Neural cell (in vitro differentiated cells): ENCODE results near the gene ITPR2. TPM values are rescaled to one million over a fixed set of nuclear protein-coding genes. Genes with fewer than 3 reads are reported as not detected.

Experiments used
- H2AFZ ChIP-seq: fragments of 200-600, 300-800 bp; sonication (generic), shearing (Covaris generic); 2 replicates; pipeline ENCODE4 v1.6.0; 2014; ENCODE audit warnings: low read depth, mild to moderate bottlenecking, antibody characterized with exemption, low read length, moderate library complexity
- H3F3A ChIP-seq: fragments of 200-600 bp; shearing (Covaris generic); 2 replicates; pipeline ENCODE4 v1.6.1; 2016; ENCODE audit warnings: mild to moderate bottlenecking, moderate library complexity, mixed read lengths, antibody characterized with exemption, low read length; ENCODE audit not compliant: insufficient read depth, poor library complexity, severe bottlenecking
- H3K27ac ChIP-seq: fragments of 200-600, 300-800 bp; sonication (generic), shearing (Covaris generic); 2 replicates; pipeline ENCODE4 v1.5.1; 2014; ENCODE audit warnings: mild to moderate bottlenecking, low read length, moderate library complexity
- H3K27me3 ChIP-seq: fragments of 300-800, 200-600 bp; sonication (generic), shearing (Covaris generic); 2 replicates; pipeline ENCODE4 v1.6.0; 2014; ENCODE audit warnings: mild to moderate bottlenecking, low read depth, low read length, moderate library complexity; ENCODE audit not compliant: insufficient read depth
- H3K36me3 ChIP-seq: fragments of 300-800, 200-600 bp; sonication (generic), shearing (Covaris generic); 2 replicates; pipeline ENCODE4 v1.5.1; 2014; ENCODE audit warnings: mild to moderate bottlenecking, antibody characterized with exemption, low read length, moderate library complexity; ENCODE audit not compliant: insufficient read depth
- H3K4me2 ChIP-seq: fragments of 300-800, 200-600 bp; sonication (generic), shearing (Covaris generic); 2 replicates; pipeline ENCODE4 v1.6.0; 2014; ENCODE audit warnings: mild to moderate bottlenecking, low read length
- H3K4me3 ChIP-seq: fragments of 300-800, 200-600 bp; sonication (generic), shearing (Covaris generic); 2 replicates; pipeline ENCODE4 v1.5.1; 2014; ENCODE audit warnings: mild to moderate bottlenecking, low read length, moderate library complexity
- H3K79me2 ChIP-seq: fragments of 200-600 bp; shearing (Covaris generic); replicated peaks from 2 replicates; pipeline ENCODE4 v1.6.0; 2014; ENCODE audit warnings: mild to moderate bottlenecking, low read length, moderate library complexity; ENCODE audit not compliant: insufficient read depth
- H3K9ac ChIP-seq: fragments of 300-800, 200-600 bp; sonication (generic), shearing (Covaris generic); 2 replicates; pipeline ENCODE4 v1.6.1; 2016; ENCODE audit warnings: mild to moderate bottlenecking, low read length, mixed read lengths
- H3K9me2 ChIP-seq: fragments of 200-600 bp; shearing (Covaris generic); 2 replicates; pipeline ENCODE4 v1.6.1; 2016; ENCODE audit warnings: mild to moderate bottlenecking, low read length, mixed read lengths; ENCODE audit not compliant: insufficient read depth
- H3K9me3 ChIP-seq: fragments of 200-600, 300-800 bp; sonication (generic), shearing (Covaris generic); 2 replicates; pipeline ENCODE4 v1.6.1; 2016; ENCODE audit warnings: mild to moderate bottlenecking, mixed run types, low read length, moderate library complexity, mixed read lengths
- H4K20me1 ChIP-seq: fragments of 200-600 bp; shearing (Covaris generic); 2 replicates; pipeline ENCODE4 v1.6.1; 2016; ENCODE audit warnings: mild to moderate bottlenecking, mixed run types; ENCODE audit not compliant: insufficient read depth
- CTCF ChIP-seq: fragments of 450-650 bp; IDR thresholded peaks from 2 replicates; pipeline ENCODE4 v1.5.1; 2014; ENCODE audit warnings: antibody characterized with exemption, mild to moderate bottlenecking, moderate library complexity; ENCODE audit not compliant: poor library complexity, severe bottlenecking
- EP300 ChIP-seq: fragments of 450-650 bp; conservative IDR thresholded peaks from 2 replicates; pipeline ENCODE4 v1.6.1; 2014; ENCODE audit warnings: antibody characterized with exemption, mild to moderate bottlenecking, moderate library complexity; ENCODE audit not compliant: poor library complexity, severe bottlenecking
- EZH2 ChIP-seq: fragments of 200-600, 300-800 bp; shearing (Covaris generic), sonication (generic); IDR thresholded peaks from 2 replicates; pipeline ENCODE4 v1.6.1; 2014; ENCODE audit warnings: antibody characterized with exemption, low read length, borderline replicate concordance, mild to moderate bottlenecking; ENCODE audit not compliant: insufficient read depth, poor library complexity, severe bottlenecking
- MXI1 ChIP-seq: fragments of 450-650 bp; conservative IDR thresholded peaks from 2 replicates; pipeline ENCODE4 v1.6.1; 2014; ENCODE audit warnings: antibody characterized with exemption, mild to moderate bottlenecking; ENCODE audit not compliant: poor library complexity, severe bottlenecking
- POLR2AphosphoS5 ChIP-seq: IDR thresholded peaks from 2 replicates; pipeline ENCODE4 v1.6.1; 2012
- RAD21 ChIP-seq: fragments of 450-650 bp; conservative IDR thresholded peaks from 2 replicates; pipeline ENCODE4 v1.6.1; 2014; ENCODE audit warnings: antibody characterized with exemption, mild to moderate bottlenecking, moderate library complexity
- SMC3 ChIP-seq: fragments of 450-650 bp; conservative IDR thresholded peaks from 2 replicates; pipeline ENCODE4 v1.6.1; 2014; ENCODE audit warnings: antibody characterized with exemption, mild to moderate bottlenecking, moderate library complexity; ENCODE audit not compliant: poor library complexity
- TAF1 ChIP-seq: IDR thresholded peaks from 2 replicates; pipeline ENCODE4 v1.6.1; 2012; ENCODE audit warnings: low read depth
- polyA plus RNA-seq: library from polyadenylated mRNA; depleted of rRNA; stranded (reverse); fragments of >200 nt; gene quantifications from 2 replicates; pipeline ENCODE4 v1.2.3, GENCODE V29; 2014
- TF ChIP-seq, protein P1 (sequence below): IDR thresholded peaks from 2 replicates; pipeline ENCODE4 v1.6.1; 2012; ENCODE audit warnings: borderline replicate concordance

Gene ITPR2
- polyA plus RNA-seq, 1 donor from 2014 or later: 2.0 TPM

DNA sequence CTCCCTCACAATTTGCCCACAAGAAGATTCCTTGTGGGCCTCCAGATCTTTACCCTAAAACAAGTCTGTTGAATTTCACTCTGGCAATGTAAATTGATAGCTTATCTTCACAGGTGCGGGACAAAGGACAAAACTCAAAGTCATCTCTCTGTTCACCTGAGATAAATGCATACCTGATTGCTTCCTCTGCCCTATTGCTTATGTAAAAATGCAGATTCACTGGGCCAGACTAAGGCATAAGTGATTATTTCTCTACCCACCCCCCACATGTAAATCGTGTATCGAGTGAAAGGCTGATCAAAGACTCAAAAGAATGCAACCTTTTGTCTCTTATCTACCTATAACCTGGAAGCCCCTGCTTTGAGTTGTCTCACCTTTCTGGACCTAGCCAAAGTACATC, 320.8 kb downstream of the ITPR2 start:
- no peaks in the 10 kb centered on the region for H4K20me1 ChIP-seq

GRCh38 chr12:26510354-26510674, 322.7 kb downstream of the ITPR2 start:
- no peak overlapping the region for H3K4me2 ChIP-seq
- H3K9ac ChIP-seq: no peak overlapping the region
- no peaks in the 10 kb centered on the region for H3K36me3 ChIP-seq
- H3K9me2 ChIP-seq: no peaks in the 10 kb centered on the region
- H2AFZ ChIP-seq: no peak overlapping the region
- no peaks in the 10 kb centered on the region for H3K79me2 ChIP-seq
- no peaks in the 10 kb centered on the region for H3K9me3 ChIP-seq
- no peak overlapping the region for H3K27ac ChIP-seq
- no peak overlapping the region for H3K4me3 ChIP-seq
- no peaks in the 10 kb centered on the region for H4K20me1 ChIP-seq
- TF ChIP-seq POLR2AphosphoS5 (no peak), CTCF (no peak), RAD21 (no peak), SMC3 (no peak), MXI1 (no peak), EZH2 (no peak), EP300 (no peak), TAF1 (no peak)
- TF ChIP-seq, protein P1, sequence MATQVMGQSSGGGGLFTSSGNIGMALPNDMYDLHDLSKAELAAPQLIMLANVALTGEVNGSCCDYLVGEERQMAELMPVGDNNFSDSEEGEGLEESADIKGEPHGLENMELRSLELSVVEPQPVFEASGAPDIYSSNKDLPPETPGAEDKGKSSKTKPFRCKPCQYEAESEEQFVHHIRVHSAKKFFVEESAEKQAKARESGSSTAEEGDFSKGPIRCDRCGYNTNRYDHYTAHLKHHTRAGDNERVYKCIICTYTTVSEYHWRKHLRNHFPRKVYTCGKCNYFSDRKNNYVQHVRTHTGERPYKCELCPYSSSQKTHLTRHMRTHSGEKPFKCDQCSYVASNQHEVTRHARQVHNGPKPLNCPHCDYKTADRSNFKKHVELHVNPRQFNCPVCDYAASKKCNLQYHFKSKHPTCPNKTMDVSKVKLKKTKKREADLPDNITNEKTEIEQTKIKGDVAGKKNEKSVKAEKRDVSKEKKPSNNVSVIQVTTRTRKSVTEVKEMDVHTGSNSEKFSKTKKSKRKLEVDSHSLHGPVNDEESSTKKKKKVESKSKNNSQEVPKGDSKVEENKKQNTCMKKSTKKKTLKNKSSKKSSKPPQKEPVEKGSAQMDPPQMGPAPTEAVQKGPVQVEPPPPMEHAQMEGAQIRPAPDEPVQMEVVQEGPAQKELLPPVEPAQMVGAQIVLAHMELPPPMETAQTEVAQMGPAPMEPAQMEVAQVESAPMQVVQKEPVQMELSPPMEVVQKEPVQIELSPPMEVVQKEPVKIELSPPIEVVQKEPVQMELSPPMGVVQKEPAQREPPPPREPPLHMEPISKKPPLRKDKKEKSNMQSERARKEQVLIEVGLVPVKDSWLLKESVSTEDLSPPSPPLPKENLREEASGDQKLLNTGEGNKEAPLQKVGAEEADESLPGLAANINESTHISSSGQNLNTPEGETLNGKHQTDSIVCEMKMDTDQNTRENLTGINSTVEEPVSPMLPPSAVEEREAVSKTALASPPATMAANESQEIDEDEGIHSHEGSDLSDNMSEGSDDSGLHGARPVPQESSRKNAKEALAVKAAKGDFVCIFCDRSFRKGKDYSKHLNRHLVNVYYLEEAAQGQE: no peak
- H3F3A ChIP-seq: no peaks in the 10 kb centered on the region
- no peaks in the 10 kb centered on the region for H3K27me3 ChIP-seq

More for the DNA sequence above, 320.8 kb downstream of the ITPR2 start:
- Histone ChIP-seq H3K9ac (no peak overlapping the region), H3K4me3 (no peak overlapping the region), H3K79me2 (no peaks in the 10 kb centered on the region), H3F3A (no peaks in the 10 kb centered on the region), H3K4me2 (no peak overlapping the region), H2AFZ (no peak overlapping the region), H3K27ac (no peak overlapping the region), H3K27me3 (no peaks in the 10 kb centered on the region), H3K9me3 (no peaks in the 10 kb centered on the region), H3K36me3 (no peaks in the 10 kb centered on the region), H3K9me2 (no peaks in the 10 kb centered on the region)
- TF ChIP-seq EZH2 (no peak), EP300 (no peak), CTCF (no peak), RAD21 (no peak), POLR2AphosphoS5 (no peak), SMC3 (no peak), MXI1 (no peak), TAF1 (no peak)
- TF ChIP-seq, protein P1: no peak
